Placental pericyte (primary cell): ENCODE data around the gene NODAL. TPM values are rescaled to one million over a fixed set of nuclear protein-coding genes. Genes with fewer than 3 reads are reported as not detected.

Source experiments
- total RNA-seq: library from RNA; depleted of rRNA; stranded (reverse); fragments of >200 nt; gene quantifications from 2 replicates; pipeline ENCODE4 v1.2.3, GENCODE V29; 2012

Gene NODAL
- not detected in 2 replicates for total RNA-seq

DNA sequence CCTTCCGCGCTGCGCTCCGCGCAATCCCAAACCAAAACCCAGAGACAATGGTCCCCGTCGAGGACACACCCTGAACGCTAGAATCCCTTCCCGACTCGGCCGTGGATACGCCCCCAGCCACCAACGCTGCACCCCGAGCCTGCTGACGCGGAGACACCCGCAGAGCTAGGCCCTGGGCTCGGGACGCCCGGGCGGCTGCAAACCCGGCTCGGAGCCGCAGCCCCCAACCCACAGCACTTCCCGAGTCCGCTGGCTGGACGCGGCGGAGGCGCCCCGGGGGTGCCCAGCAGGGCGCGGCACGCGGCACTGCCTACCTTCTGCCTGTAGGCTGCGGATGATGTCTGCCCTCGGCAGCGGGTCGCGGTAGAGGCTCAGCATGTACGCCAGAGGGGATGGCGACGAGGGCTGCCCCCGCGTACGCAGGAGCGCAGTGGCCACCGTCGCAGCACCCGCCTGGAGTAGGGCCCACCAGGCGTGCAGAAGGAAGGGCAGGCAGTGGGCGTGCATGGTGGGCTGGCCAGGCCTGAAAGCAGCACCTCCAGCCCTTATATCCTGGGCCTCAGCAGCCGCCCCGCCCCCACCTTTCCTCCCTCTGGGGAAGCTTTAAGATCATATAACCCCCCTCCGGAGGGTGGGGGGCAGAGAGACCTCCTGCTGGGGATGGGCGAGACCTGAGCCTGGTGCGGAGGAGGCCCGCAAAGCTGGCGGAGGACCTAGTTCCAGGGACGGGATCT, at the start of gene NODAL:
NODAL (minus strand) TSS at position 521 of the 734 bp plus-strand sequence; CDS start at position 507, 14 bp downstream.

GRCh38 chr10:70478191-70479164, 37.0 kb upstream of the NODAL start, which contains the start of gene PALD1:
Gene PALD1 (plus strand): TSS chr10:70478767. CDS start chr10:70525952, 47,185 bp downstream.

GRCh38 chr10:70404036-70404786, 37.3 kb downstream of the NODAL start, which contains the start of gene EIF4EBP2:
Gene EIF4EBP2 (plus strand): TSS chr10:70404145. CDS start chr10:70404402, 257 bp downstream.

Other genes with a start within 250 kb of the NODAL start
- 139 and 256 TPM in 2 replicates for gene PPA1, start 208.3 kb downstream of the NODAL start, total RNA-seq
- gene NPFFR1, start 157.7 kb downstream of the NODAL start, total RNA-seq, result not detected in 2 replicates
- 6.7 and 7.7 TPM in 2 replicates for gene LRRC20, start 59.1 kb downstream of the NODAL start, total RNA-seq
- gene EIF4EBP2, start 37.5 kb downstream of the NODAL start, total RNA-seq, result 44.6 and 62.9 TPM in 2 replicates
- gene PALD1, start 37.1 kb upstream of the NODAL start, total RNA-seq, result under 0.01 and 0.29 TPM in 2 replicates
- gene PRF1, start 161.1 kb upstream of the NODAL start, total RNA-seq, result not detected in 2 replicates
- 2.2 and 12.5 TPM in 2 replicates for gene ADAMTS14, start 230.8 kb upstream of the NODAL start, total RNA-seq